ENCODE data around the gene ADGRE3.
"Not testable (repeated sequence)": the region's sequence is repeated elsewhere in the genome, so short reads cannot be mapped to it uniquely, and the experiment has no call there.

ADGRE3 gene

DNA sequence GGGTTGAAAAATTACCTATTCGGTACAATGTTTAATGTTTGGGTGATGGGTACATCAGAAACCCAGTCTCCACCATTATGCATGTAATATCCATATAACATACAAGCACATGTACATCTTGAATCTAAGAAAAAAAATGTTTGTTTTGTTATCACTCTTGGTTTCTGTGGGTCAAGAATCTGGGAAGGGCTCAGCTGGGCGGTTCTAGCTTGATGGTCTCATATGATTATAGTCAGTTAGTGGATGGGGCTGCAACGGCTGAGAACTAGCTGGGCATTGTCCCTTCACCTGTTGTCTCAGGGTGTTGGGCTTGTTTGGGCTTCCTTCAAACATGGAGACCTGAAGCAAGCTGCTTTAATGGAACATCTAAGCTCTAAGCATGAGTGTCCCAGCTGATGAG, 4.7 kb downstream of the ADGRE3 start:
- DNase-seq (ENCODE audit: low read depth) = no peak

DNA sequence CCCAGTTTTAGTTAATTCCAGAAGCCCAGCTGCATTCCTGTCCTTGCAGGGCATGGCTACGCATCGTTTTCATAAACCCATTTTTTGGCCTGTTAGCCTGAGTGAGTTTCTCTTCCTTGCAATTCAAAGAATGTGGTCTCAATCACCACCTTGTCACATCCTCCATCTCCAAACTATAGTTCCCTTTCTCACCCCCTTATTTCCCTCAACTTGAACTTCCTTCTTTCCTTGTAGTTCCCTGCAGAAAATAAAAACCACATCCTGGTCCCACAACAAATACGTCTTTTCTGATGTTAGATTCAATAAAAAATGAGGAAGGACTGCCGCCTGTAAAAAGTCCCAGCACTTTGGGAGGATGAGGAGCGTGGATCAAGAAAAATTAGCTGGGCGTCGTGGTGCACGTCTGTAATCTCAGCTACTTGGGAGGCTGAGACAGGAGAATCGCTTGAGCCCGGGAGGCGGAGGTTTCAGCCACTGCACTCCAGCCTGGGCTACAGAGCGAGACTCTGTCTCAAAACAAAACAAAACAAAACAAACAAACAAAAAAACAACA, 13.2 kb downstream of the ADGRE3 start:
- no peak for DNase-seq (ENCODE audit: low read depth)

DNA sequence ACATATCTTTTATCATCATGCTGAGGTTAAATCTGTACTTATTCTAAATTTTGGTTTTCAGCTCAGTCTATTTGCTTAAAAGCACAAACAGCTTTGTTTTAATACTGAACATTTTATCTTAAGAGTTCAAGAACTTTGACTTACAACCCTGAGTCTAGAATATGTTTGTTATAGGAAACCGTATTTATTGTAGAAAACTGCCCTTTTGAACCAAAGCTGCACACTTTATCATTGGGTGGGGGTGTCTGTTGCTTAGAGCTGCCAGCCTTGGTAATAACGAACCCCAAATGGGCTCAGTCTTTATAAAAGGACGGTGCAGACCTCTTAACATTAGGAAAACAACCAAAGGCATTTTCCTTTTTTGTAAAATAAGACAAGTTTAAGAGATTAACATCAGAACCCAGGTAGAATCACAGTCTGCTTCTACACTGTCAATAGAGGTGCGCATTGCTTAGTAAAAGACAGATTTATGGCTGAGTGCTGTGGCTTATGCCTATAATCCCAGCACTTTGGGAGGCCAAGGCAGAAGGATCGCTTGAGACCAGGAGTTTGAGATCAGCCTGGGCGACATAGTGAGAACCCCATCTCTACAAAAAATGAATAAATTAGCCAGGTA, 14.7 kb downstream of the ADGRE3 start:
- no peak for DNase-seq (ENCODE audit: low read depth)

DNA sequence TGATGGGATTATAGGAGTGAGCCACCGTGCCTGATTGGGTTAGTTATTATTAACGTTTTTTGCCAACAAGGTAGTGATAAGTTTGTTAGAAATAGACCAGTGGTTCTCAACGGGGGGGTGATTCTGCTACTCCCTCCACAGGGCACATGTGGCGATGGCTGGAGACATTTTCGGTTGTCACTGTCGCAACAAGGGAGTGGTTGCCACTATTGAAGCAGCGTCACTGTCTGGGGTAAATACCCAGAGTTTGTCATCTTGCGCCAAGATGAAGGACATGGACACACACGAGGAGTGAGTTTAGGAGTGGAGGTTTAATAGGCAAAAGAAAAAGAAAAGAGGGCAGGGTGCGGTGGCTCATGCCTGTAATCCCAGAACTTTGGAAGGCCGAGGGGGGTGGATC, 18.9 kb downstream of the ADGRE3 start:
- DNase-seq (ENCODE audit: low read depth) = no peak

DNA sequence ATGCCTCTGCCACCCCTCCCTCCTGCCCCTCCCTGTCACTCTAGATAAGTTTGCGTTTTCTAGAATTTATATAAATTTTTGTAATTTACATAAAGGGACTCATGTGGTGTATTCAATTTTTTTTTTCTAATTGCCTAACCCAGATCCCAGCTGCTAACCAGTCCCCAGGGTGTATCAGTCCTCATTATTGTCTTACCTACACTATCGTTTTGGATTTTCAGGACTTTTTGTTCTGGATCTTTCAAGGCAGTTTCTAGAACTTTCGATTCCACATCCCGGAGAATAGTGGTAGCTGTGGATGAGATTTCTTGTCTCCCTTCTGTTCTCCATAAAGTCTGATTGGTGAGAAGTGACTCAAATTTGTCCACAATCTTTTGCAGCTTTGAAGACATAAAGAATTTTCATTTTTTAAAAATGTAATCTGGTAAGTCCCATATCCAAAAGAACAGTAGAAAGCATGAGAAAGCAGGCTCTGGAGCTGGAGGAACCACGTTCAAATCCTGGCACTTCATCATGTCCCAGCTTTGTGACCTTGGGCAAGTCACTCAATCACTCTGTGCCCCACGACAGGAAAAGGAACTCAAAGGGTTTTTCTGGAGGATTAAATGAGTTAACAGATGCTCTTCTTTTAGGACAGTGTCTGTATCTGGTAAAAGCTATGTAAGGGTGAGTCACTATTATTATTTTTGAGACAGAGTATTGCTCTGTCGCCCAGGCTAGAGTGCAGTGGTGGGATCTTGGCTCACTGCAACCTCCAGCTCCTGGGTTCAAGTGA, 19.7 kb downstream of the ADGRE3 start:
- no peak for DNase-seq (ENCODE audit: low read depth)

- DNase-seq (ENCODE audit: low read depth) = no peak
These were observed 24.5 kb downstream of the ADGRE3 start for GRCh38 chr19:14650161-14650560.

DNA sequence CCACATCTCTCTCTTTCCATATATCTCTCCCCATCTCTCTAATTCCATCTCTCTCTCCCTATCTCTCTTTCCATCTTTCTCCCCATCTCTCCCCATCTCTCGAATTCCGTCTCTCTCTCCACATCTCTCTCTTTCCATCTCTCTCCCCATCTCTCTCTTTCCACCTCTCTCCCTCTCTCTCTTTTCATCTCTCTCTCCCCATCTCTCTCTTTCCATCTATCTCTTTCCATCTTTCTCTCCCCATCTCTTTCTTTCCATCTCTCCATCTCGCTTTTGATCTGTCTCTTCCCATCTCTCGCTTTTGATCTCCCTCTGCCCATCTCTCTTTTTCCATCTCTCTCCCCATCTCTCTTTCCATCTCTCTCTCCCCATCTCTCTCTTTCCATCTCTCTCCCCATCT, 25.6 kb downstream of the ADGRE3 start:
- DNase-seq (ENCODE audit: low read depth) = no peak

DNA sequence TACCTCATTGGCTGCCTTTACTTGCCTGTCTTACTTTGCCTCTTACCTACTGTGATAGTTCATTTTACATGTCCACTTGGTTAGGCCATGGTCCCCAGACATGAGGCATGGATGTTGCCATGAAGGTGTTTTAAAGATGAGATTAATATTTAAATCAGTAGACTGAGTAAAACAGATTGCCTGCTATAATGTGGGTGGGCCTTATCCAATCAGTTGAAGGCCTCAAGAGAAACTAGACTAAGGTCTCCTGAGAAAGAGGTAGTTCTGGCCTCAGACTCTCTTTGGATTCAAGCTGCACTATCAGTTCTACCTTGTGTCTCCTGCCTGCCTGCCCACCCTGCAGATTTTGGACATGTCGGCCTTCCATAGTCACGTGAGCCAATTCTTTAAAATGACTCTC, 26.1 kb downstream of the ADGRE3 start:
- DNase-seq (ENCODE audit: low read depth) = no peak

- DNase-seq (ENCODE audit: low read depth) = no peak
These were observed 34.9 kb downstream of the ADGRE3 start for GRCh38 chr19:14639536-14640277.

DNA sequence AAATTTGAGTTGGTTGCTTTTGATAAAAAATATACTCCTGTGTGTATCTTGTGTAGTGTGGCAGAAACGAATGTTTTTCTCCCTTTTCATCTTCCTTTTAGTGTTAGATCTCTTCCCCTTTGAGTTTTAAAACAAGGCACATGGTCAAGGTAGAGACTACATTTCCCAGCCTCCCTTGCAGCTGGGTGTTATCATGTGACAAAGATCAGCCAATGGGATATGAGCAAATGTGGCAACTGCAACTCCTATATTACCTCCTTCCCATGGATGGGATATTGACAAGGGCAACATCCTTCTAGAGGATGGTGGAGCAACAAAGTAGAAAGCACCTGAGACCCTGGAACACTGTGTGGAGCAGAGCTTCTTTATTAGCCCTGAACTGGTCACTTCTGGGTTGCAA, 42.4 kb downstream of the ADGRE3 start:
- DNase-seq (ENCODE audit: low read depth) = no peak

DNA sequence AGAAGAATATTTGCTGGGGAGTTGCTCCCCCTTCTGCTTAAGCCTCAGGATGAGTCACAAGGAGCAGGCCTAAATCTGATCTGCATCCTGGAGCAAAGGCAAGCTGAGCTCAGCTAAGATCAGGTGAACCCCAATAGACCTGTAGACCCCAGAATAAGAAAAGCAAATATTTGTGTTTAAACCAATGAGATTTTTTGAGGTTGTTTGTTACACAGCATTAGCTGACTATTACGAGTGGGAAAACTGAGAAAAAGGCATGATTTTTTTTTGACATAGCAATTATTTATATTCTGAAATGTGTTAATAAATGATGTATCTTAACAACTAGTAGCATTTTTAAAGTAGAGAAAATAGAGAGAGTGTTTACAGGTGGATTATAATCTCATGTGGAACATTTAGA, 45.1 kb downstream of the ADGRE3 start:
- DNase-seq (ENCODE audit: low read depth) = no peak

DNA sequence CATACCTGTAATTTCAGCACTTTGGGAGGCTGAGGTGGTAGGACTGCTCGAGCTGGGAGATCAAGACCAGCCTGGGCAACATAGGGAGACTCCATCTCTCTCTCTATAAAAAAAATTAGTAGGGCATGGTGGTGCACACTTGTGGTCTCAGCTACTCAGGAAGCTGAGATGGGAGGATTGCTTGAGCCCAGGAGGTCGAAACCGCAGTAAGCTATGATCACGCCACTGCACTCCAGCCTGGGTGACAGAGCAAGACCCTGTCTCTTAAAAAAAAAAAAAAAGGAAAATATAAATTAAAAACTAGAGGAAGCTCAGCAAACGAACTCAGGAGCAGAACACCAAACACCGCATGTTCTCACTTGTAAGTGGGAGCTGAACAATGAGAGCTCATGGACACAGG, 50.2 kb downstream of the ADGRE3 start:
- not testable (repeated sequence) for DNase-seq (ENCODE audit: low read depth)

DNA sequence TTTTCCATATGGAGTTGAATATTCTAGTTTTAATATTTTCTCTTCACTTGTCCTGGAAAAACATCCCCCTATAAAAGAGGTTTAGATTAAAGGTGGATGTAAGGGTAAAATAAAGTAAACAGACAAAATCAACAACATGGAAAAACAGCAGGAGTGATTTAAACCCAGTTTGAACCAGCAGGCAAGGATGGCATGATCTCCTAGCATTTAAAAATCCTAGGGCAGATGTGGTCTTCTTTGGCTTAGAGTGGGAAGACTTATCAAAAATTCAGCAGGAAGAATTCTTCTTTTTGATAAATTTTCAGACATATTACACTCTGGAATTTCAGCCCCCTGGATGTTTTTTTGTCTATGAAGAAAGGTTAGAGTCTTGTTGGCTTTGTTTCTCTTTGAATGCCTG, 55.2 kb downstream of the ADGRE3 start:
- DNase-seq (ENCODE audit: low read depth) = no peak

- DNase-seq (ENCODE audit: low read depth) = no peak
These were observed 58.2 kb downstream of the ADGRE3 start for GRCh38 chr19:14616407-14616806.

DNA sequence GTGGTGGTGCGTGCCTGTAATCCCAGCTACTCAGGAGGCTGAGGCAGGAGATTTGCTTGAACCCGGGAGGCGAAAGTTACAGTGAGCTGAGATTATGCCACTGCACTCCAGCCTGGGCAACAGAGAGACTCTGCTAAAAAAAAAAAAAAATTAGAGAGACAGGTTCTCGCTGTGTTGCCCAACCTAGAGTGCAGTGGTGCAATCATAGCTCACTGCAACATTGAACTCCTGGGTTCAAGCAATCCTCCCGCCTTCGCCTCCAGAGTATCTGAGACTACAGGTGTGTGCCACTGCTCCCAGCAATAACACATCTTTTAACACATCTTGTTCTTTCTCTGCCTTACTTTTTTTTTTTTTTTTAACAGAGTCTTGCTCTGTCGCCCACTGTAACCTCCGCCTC, 59.0 kb downstream of the ADGRE3 start:
- DNase-seq (ENCODE audit: low read depth) = no peak

DNA sequence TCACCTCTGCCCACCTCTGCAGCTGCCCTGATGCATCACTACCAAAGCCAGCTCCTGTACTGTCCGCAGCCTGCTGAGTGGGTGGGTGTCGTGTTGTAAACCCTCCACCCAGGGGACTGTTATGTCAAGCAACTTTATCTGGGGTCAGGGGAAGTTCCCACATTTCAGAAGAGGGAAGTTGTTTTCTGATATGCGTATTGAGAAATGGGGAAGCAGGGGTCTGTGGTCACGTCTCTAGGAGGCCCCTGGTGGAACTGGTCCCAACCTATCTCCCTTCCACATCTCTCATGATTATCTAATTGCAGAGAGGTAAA, 60.6 kb downstream of the ADGRE3 start:
- no peak for DNase-seq (ENCODE audit: low read depth)

GRCh38 chr19:14613399-14614098, 61.1 kb downstream of the ADGRE3 start:
- DNase-seq (ENCODE audit: low read depth) = not testable (repeated sequence)

DNA sequence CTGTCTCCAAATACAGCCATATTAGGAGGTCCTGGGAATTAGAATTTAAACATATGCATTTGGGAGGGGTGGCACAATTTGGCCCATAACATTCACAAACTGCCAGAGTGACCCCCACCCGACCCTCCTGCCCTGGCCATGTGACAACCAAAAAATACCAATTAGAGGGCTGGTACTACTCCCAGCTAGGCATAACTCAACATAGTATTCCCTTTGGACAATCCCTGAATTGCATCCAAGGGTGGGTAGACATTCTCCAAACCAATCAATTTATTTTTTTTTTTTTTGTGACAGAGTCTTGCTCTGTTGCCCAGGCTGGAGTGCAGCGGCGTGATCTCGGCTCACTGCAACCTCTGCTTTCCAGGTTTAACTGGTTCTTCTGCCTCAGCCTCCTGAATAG, 62.0 kb downstream of the ADGRE3 start:
- DNase-seq (ENCODE audit: low read depth) = no peak

DNA sequence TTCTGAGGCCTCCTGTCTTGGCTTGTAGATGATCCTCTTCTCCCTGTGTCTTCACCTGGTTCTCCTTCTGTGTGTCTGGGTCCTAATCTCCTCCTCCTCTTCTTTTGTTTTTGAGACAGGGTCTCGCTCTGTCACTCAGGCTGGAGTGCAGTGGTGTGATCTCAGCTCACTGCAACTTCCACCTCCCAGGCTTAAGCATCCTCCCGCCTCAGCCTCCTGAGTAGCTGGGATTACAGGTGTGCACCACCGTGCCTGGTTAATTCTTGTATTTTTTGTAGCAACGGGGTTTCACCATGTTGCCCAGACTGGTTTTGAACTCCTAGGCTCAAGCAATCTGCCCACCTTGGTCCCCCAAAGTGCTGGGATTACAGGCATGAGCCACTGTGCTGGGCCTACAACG, 62.4 kb downstream of the ADGRE3 start:
- not testable (repeated sequence) for DNase-seq (ENCODE audit: low read depth)

- no peak for DNase-seq (ENCODE audit: low read depth)
These were observed 63.6 kb downstream of the ADGRE3 start for GRCh38 chr19:14611051-14611450.

GRCh38 chr19:14606627-14607026, 68.0 kb downstream of the ADGRE3 start:
- DNase-seq (ENCODE audit: low read depth) = no peak

DNA sequence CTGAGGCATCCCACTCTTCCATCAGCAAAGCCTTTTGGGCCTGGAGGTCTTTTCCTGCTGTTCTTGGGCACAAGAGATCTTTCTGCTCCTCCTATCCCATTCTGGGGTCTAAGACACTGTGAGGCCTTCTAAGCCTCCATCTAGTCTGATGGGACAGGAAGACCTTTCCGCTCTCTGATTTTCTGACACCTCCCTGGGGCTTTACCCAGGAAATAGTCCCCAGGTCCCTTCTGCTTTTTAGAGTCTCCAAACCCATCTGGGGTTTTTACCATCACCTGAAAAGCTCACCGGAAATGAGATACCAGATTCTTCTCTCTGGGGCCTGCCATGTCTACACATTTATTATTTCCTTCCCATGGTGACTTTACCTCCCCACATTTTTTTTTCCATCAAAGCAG, 70.7 kb downstream of the ADGRE3 start:
- DNase-seq (ENCODE audit: low read depth) = no peak
